ENCODE data around the gene AGBL5.

Gene AGBL5

DNA sequence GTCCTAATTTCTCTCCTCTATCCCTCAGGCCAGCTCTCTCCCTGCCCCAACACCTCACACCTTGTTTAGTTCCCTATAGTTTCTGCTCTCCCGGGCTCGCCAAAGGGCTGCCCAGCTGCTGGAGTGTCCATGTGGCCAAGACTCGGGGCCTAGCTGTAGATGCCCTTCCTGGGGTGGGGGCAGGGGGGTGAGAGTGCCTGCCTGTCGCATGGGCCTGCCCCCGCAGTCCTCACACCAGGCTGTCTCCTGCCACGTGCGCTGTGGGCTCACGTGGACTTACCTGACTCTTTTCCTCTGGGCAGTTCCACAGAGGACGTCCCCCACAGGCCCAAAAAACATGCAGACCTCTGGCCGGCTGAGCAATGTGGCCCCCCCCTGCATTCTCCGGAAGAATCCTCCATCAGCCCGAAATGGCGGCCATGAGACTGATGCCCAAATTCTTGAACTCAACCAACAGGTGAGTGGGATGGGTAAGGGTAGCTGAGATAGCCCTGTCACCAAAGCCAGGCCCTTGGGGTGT lies 26.1 kb upstream of the AGBL5 start:
- no peak for DNase-seq

DNA sequence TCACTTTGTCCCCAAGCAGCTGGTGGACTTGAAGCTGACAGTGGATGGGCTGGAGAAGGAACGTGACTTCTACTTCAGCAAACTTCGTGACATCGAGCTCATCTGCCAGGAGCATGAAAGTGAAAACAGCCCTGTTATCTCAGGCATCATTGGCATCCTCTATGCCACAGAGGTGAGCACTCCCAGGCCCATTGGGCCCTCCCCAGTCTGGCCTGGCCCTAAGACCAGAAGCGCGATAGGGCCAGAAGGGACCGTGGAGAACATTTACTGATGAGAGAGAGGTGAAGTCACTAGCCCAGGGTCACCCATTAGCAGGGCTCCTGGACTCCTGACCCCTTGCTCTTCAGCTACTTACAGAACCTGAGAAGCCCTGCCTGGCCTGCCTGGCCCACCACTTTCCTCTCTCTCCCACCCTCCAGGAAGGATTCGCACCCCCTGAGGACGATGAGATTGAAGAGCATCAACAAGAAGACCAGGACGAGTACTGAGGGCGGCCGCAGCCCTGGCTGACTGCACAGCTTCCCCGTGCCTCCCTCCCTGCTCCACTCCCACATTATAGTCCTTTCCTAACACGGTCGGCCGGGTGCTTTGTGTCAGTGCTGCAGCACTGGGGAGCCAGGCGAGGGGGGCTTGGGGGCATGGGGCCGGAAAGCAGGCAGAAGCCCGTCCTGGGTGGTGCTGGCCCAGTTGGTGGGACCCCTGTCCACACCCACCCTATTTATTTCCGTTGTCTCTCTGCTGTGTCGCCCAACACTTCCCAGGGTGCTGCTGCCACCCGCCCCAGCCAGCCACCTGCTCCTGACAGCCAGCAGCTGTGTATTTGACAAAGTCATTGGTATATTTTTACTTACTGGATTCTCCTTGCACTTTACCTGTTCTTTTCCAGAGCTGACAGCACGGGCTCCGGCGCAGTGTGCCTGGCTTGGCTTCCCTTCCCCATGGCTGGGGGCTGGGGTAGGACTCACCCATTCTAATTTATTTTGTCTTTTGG lies 25.3 kb upstream of the AGBL5 start:
- no peak for DNase-seq

DNA sequence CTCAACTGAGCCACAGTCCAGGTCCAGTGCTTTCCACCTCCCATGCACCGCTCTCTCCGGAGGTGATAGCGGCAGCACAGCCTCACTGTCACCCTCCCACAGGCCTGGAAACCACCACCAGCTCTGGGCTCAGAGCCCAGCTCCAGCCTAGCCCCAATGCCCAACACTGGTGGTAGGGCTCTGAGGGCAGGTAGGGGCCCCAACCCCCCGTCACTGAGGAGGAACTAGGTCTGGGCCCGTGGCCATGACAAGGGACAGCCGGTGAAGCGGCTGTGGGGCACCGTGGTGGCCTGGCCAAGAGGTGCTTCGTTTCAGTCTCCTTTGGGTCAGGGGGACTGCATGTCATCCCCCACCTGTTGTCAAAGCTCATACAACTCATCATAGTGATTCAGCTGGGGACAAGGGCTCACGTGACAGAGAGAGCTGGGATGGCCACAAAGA lies 24.2 kb upstream of the AGBL5 start:
- no peak for DNase-seq

DNA sequence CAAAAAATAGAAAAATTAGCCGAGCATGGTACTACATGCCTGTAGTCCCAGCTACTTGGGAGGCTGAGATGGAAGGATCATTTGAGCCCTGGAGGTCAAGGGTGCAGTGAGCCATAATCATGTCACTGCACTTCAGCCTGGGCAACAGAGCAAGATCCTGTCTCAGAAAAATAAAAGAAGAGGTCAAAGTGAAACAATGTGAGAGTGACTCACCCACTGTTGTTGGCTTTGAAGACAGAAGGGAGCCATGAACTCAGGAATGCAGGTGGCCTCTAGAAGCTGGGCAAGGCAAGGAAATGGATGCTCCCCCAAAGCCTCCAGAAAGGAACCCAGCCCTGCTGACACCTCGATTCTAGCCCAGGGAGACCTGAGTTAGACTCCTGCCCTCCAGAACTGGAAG lies 22.4 kb upstream of the AGBL5 start:
- DNase-seq, result no peak

DNA sequence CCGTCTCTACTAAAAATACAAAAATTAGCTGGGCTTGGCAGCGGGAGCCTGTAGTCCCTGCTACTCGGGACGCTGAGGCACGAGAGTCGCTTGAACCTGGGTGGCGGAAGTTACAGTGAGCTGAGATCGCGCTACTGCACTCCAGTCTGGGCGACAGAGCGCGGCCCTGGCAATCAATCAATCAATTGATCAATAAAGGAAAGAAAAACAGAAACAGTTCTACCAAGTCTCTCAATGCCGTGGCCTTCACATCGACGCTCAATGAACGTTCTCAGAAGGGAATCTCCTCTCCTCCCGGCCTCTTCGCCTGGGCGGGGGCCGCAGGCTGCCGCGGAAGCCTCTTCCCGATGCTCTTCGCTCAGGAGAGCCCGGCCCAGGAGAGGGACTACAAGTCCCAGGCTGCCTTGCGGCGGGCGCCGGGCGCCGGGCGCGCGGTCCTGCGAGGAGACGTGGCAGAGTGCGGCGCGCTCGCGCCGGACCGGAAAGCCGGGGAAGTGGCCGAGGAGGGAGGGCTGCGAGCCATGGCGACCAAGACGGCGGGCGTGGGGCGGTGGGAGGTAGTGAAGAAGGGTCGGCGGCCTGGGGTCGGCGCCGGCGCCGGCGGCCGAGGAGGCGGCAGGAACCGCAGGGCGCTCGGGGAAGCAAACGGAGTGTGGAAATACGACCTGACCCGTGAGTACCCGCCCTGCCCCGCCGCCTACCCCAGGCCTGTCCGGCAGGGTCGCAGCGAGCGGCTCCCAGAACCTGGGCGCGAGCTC lies 18.8 kb upstream of the AGBL5 start, which contains the start of gene TMEM214:
Gene TMEM214, plus strand, starts transcription at position 471 of the 758 bp plus-strand sequence. Its CDS starts 51 bp downstream, at position 522.
- peak; percentile 70 for DNase-seq

DNA sequence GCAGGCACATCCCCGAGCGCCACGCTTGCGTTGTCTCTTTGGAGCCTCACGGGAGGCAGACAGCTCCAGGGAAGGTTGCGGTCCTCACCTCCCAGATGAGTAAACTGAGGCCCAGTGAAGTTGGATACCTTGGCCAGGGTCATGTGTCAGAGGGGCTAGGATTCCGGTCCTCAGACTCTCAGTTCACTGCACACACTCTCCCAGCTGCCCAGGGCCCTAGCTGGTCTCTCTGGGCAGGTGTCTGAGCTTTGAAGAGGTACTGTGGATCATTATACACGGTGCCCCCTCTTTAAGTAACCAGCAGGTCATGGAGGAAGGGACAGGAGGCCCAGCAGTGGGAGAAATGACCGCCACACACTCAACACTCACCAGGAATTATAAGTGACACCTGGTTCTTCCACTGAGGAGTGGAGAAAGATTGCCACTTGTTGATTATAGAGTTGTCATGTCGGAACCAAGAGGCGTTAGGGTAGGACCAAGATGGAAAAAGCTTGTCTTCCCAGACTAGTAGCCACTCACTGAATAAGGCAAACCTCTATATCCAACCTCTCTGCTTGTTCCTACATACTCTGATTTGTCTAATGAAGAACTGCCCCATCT lies 18.1 kb upstream of the AGBL5 start:
- no peak for DNase-seq

DNA sequence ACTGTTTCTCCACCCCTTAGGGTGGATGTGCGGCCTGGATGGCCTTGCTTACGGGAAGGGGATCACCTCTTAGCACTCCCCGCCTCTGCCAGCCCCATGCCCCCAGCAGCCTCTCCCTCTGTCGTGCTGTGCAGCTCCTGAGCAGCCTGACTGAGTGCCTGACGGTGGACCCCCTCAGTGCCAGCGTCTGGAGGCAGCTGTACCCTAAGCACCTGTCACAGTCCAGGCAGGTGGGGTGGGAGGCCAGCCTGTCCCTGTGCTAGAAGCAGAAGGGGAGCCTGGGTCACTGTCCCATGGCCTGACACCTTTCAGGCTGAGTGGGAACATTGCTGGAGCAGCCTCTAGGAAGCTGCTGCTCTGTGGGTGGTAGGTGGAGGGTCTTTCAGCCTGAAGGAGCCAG lies 13.5 kb upstream of the AGBL5 start:
- DNase-seq, result no peak

DNA sequence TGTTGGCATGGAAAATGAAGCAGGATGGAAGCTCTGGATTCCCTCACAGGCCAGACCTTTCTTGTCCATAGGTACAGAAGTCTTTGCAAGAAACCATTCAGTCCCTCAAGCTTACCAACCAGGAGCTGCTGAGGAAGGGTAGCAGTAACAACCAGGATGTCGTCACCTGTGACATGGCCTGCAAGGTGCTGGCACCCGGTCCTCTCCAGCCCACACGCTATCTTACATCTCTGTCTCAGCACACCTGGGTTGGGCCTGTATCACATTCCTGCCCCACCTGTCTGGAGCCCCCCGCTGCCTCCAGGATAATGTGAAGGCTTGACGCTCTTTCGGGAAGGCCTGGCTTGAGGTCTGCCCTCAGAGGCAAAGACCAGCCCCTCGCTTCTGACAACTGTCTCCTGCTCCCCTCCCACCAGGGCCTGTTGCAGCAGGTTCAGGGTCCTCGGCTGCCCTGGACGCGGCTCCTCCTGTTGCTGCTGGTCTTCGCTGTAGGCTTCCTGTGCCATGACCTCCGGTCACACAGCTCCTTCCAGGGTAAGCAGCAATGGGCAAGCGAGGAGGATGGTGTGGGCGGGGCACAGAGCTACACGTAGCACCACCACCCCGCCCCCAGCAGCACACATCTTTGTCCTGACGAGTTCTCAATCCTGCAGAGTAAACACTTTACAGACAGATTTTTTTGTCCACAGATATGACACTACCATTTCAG lies 12.7 kb upstream of the AGBL5 start:
- no peak for DNase-seq

DNA sequence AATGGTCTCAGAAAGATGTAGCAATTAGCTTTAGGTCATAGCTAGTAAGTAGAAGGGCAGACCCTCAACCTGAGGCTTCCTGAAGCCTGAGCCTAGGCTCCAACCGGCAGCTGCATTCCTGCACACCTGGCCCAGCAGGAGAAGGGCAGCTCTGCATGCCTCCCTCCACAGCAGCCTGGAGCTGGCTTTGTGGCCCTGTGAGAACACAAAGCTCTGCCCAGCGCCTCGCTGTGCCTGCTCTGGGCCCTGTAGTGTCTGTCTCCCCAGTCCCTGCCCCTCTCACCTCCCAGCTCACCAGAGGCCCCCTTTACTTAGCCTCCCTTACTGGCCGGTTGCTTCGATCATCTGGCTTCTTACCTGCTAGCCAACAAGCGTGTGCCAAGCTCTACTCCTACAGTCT lies 12.0 kb upstream of the AGBL5 start:
- no peak for DNase-seq

DNA sequence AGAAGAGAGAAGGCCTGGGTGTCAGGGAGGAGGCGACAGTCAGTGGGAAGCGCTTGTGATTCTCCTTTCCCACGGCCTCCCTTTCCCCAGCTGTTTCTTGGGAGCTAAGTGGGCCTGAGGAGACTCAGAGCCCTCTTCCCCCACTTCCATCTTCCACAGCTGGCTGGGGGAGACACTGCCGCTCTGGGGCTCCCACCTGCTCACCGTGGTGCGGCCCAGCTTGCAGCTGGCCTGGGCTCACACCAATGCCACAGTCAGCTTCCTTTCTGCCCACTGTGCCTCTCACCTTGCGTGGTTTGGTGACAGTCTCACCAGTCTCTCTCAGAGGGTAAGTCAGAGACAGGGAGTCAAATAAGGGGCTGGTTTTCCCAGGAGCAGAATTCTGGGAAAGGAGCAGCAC lies 11.6 kb upstream of the AGBL5 start:
- no peak for DNase-seq

DNA sequence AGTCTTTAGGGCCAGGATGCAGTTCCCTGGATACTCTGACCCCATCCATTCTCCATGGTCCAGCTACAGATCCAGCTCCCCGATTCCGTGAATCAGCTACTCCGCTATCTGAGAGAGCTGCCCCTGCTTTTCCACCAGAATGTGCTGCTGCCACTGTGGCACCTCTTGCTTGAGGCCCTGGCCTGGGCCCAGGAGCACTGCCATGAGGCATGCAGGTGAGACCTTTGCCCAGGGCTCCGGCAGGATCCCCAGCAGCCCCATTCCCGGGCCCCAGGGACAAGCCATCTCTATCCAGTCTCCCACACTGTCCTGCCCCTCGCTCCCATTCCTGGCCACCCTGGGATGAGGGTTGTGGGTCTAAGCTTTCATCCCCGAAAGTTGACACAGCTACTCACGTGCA lies 11.2 kb upstream of the AGBL5 start:
- DNase-seq, result no peak

DNA sequence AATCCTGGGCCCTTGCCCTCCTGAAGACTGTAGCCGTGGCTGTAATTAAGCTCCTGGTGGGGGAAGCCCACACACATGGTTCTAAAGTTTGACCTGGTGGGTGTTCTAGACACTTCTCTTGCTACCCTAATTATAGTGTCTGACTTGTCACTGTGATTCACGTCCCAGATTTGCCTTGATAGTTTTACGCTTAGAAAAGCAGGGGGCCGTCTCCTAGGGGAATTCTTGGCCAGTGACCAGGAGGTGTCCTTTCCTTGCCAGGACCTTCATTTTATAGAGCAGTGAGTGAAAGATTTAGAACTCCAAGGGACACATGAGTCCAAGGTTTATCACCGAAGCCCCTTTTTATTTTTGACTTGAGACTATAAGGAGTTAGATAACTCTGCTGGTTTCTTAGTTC lies 9.7 kb upstream of the AGBL5 start:
- DNase-seq, result no peak

DNA sequence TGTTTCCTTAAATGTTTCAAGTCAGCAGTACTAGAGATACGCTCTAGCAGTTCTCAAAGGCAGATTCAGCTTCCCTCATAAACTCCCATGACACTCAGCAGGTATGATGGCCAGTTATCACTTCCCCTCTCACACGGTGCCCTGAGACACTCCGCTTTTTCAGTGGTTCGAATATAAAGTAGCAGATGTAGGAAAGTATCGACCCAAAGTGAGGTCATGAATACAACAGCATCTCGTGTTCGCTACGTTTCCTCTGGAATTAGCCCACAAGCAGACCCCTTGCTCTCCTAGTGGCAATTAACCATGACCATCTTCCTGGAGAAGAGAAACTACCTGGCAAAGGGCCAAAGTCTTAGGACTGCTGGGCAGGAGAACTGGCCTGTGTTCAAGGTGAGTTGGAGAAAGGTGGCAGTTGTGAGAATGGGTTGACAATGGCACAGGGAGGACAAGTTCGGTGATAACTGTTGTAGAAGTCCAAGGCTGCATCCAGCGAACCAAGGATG lies 9.3 kb upstream of the AGBL5 start:
- no peak for DNase-seq

DNA sequence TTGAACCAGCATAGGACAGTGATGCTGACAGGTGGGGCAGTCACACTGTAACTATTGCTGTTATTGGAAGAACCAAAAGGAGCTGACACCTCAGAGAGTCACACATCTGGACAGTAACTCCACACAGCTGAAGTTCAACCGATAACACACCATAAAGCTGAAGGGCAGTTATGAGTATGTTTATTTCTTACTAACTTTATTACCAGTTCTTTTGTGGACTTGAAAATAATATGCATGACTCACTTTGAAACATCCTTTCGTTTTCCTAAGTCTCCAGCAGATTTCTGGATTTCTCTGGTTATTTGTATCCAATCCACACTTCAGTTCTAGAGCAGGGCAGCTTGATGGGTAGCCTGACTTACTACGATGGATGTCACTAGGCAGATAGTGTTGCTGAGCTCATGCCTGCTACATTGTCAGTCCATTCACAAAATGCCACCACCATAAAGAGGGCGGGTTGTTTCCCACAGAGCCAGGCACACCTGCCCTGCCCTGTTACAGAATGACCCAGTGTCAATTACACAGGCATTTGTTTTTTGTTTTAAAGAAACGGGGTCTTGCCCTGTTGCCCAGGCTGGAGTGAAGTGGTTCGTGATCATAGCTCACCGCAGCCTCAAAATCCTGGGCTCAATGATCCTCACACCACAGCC lies 8.4 kb upstream of the AGBL5 start:
- no peak for DNase-seq

DNA sequence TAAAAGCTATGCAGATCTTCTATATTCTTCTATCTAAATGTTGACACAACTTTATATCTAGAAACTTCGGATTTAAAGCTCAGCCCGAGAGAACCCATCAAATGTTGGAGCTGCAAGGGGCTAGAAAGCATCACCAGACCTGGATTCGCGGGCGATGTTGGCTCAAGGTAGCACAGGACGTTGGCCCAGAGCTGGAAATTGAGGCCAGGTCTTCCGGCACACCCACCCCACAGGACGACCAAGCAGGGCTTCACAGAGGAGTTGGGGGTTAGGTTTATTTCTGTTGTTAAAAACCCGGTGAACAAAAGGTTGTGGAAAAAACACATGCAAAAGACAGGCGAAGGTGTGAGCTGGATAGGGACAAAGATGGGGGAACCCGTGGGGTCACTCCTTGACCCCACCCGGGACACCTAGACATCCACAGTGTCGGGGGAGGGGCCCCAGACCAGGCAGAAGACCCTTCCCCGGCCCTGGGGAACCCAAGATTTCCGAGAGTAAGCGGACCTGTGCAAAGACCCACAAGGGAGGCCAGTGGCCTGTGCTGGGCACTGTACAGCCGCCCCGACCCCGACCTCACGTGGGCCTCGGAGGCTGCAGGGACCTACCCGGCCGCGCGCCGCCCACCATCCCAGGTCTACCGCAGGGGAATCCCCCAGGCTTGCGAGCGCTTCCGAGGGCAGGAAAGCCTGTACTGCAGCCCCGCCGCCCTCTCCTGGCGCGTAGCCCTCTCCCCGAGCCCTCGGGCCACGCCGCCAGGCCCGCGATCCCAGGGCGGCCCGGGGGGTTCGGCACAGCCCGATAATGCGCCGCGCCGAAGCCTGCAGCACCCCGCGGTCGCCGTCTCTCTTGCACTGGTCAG lies 1.8 kb upstream of the AGBL5 start:
- peak; percentile 44 for DNase-seq

DNA sequence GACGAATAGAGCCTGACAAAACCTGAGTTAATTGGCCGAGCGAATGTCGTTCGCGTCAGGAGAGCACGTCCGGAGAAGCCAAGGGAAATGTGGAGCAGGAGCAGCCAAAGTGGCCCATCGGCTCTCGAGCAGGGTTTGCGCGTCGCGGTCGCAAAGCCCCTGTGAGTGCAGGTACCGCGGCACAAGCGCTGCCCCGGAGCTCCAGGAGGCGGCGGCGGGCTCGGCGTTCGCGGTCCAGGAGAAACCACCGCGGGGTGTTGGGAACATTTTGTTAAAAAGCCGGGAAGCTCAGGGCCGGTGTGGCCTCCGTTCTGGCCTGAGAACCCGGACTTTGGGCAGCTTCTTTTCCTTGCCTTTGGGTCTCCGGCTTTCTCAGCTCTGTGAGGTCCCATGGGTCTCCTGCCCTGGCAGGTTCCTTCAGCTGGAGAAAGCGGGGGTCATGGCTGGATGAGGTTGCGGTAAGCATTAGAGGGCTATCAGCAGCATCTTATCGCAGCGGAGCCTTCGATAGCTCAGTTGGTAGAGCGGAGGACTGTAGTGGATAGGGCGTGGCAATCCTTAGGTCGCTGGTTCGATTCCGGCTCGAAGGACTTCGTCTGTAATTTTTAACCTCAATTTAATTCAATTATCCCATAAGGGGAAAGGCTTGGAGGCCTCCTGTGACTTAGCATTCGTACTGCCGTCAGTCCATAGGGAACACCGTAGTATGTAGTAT lies 1.0 kb upstream of the AGBL5 start:
- peak; percentile 90 for DNase-seq

DNA sequence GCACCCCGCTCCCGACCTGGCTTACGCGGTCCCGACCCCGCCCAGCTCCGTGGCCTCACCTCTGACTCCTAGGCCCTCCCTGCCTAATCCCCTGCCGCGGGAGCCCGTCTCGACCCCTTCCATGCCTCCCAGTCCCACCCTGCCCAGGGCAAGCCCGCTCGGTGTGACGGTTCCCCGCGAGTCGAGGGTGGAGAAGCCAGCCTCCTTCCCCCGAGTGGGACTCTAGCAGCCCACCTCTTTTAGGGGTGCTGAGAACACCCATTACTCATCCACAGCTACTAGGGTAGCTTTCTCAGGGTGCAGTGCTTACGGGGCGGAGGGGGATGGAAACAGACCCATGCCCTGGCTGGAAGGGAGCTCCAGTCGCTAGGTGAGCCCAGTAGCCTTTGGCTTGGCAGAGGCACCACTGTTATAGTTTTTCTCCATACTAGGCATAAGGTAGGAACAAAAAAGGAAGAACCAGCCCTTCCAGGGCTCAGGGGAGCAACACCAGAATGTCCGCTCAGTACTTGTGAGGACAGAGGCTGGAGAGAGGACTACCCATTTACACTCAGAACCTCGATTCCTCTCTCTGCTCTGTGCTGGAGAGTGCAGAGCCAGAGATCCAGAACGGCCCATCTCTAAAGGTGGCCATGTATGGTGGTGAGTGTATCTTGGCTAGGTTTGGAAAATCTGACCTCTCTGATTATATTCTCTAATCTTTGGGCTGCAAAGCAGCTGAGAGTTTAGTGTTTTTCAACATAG lies 606 bp downstream of the AGBL5 start:
- DNase-seq, result no peak

DNA sequence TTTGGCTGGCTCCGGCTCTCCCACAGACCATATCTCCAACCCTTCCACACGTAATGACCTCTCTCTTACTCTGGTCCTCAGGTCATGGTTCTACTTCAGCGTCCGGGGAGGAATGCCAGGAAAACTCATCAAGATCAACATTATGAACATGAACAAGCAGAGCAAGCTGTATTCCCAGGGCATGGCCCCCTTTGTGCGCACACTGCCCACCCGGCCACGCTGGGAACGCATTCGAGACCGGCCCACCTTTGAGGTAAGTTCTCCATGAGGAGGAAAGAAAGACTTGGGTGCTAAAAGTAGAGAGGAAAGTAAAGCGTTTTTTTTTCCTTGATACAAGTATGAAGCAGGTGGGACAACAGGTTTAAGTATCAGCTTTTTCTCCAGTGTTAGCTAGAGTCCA lies 1.9 kb downstream of the AGBL5 start:
- no peak for DNase-seq

DNA sequence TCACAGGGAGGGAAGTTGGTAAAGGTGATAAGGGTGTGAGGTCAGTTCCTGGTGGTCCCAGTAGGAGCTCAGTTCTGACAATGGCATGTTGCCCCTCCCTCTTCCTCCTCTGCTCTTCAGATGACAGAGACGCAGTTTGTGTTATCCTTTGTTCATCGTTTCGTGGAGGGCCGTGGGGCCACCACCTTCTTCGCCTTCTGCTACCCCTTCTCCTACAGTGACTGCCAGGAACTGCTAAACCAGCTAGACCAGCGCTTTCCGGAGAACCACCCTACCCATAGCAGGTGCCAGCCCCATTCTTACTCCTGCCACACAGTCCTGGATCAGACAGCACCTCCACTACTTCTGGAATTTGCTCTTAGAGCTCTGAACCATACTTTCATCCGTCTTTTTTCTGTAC lies 2.3 kb downstream of the AGBL5 start:
- no peak for DNase-seq

All from activated CD4-positive, alpha-beta T cell treated with anti-CD3 and anti-CD28 coated beads, Interleukin-2, amount 50 U/mL, for 1 hour (primary cell).